ENCODE results near the gene PTPRM. TPM values are rescaled to one million over a fixed set of nuclear protein-coding genes. Genes with fewer than 3 reads are reported as not detected.

Gene PTPRM
- polyA plus RNA-seq, 12 donors, result 64.3 to 109 (median 90.1) TPM; not detected in 1

DNA sequence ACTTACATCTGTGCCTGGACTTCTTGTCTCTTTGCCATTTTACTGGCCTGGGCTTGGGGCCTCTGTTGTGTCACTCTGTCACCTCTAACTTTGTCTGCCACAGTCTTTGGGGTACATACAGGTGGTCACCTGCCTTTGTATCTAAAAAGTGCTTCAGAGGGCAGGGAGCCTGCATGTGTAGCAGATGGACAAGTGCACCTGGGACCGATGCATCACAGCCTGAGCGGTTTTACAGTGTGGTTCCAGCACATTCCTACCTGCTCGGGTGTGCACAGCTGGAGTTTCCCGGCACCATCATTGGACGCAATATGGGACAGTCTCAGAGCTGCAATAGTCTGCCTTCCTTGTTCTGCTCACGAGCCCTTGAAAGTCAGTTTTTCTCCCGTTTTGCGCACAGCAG lies 792.4 kb downstream of the PTPRM start:
- DNase-seq, result no peak

GRCh38 chr18:8361941-8362471 lies 794.9 kb downstream of the PTPRM start:
- DNase-seq, result no peak

DNA sequence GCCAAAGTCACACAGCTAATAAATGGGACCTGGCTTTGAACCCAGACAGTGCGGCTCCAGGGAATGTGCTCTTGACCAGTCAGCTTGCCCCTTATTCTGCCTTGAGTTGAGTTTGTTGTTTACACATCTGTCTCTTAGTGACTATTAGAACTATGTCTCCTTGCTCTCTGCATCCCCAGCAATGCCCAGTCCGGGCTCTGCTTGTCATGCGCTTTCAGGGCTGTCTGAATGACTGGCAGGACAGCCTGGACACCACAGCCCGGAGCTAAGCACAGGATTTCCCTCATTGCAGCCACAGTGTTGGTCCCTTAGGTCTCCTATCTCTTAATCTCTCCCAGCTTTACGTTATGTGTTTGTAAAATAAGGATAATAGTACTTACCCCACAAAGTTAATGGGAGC lies 795.7 kb downstream of the PTPRM start:
- no peak for DNase-seq

- no peak for DNase-seq
Observed at GRCh38 chr18:8364385-8364784, 797.3 kb downstream of the PTPRM start.

- no peak for DNase-seq
Observed at GRCh38 chr18:8365006-8365405, 797.9 kb downstream of the PTPRM start.

DNA sequence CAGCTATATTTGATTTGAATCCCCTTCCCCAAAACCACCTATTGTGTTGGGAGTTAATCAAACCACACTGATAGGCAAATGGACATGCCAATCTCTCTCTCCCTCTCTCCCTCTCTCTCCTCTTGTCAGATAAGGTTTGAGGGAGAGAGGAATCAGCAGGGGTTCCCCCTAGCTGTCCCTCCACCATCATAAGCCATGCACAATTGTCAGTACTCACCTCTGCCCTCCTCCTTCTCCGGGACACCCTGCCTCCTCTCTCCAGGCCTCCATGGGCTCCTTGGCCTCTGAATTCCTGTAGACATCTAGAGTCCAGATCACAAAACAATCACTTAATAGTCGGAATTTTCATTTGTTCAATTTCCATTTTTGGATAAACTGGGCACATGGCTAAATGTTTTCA lies 798.4 kb downstream of the PTPRM start:
- DNase-seq, result no peak

DNA sequence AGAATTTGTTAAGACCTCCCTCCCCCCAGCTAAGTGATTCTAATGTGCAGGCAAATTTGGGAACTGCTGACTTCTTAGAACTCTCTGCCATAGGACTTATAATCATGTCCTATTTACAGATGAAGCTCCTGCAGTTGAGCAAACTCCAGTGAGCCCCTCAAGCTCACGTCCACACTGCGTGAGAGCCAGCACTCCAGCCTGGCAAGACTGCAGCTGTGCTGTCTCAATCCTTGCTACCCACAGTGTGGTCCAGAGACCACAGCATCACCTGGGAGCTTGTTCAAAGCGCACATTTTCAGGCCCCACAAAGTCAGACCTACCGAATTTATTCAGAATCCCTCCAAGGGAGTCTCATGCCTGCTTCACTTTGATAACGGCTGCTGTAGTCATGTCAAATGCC lies 799.0 kb downstream of the PTPRM start:
- no peak for DNase-seq

DNA sequence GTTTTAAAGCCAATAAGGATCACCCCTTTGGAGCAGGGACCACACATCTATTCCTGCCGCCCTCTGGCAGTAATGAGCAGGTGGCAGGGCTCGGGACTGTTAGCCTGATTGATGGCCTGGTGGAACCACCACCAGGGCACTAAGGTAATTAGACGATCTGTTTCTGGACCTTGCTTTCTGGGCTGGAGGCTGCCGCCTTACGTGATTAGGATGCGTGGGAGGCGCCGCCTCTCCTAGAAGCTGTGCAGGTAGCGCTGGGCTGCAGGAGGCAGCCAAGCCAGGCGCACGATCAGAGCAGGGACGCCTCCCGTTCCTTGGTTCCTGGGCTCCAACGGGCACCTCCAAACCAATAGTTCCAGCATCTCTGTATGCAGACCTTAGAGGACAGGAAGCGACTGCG lies 799.5 kb downstream of the PTPRM start:
- no peak for DNase-seq

- peak; percentile 31 for DNase-seq
Observed at GRCh38 chr18:8367217-8367988, 800.3 kb downstream of the PTPRM start.

DNA sequence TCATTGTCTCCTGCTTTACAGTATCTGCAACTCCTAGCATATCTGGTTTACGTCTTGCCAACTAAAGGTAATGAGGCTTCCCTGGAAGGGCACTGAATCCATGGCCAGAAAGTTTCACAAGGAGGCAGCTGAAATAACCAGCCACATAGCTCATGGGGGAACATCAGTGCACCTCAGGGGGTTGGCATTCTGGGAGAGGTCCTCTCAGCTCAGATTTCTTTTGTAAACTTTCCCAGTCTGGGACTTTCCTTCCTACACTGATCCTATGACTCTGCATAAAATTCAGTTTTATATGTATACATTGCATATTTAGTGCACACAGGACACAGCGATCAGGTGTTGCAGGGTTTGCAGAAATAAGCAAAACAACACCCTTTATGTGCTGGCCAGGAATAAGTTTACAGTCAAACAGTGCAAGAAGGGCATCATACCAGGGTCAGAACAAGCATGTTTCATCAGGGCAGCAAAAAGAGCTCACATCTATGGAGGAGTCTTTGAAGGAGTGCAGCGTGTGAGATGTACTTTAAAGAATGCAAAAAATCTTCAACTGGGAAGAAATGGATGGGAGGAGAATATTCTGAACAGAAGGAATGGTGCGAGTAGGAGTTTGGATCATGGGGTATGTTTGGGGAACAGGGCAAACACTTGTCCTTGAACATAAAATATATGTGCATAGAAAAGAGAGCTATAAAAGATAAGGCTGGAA lies 801.5 kb downstream of the PTPRM start:
- DNase-seq, result no peak

- DNase-seq, result no peak
Observed at GRCh38 chr18:8373486-8373885, 806.4 kb downstream of the PTPRM start.

GRCh38 chr18:8374676-8375075 lies 807.6 kb downstream of the PTPRM start:
- DNase-seq, result no peak

- DNase-seq, result no peak
Observed at GRCh38 chr18:8375249-8375648, 808.1 kb downstream of the PTPRM start.

DNA sequence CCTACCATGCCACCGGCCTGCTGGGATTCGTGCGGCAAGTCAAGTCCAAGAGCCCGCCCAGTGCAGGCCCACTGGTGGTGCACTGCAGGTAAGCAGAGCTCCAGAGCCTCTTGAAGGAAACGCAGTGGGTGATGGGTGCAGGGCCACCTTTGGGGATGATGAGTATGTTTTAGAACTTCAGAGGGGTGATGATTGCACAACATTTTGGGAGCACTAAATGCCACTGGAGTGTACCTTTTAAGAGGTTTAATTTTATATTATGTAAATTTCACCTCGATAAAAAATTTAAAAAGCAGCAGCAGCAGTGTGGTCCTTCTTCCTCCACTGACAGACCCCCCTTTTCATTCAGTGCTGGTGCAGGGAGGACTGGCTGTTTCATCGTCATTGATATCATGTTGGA lies 809.0 kb downstream of the PTPRM start:
- DNase-seq, result no peak

- no peak for DNase-seq
Observed at GRCh38 chr18:8379187-8379941, 812.2 kb downstream of the PTPRM start.

- DNase-seq, result no peak
Observed at GRCh38 chr18:8380006-8380405, 812.9 kb downstream of the PTPRM start.

GRCh38 chr18:8380926-8381325 lies 813.8 kb downstream of the PTPRM start:
- DNase-seq, result no peak

DNA sequence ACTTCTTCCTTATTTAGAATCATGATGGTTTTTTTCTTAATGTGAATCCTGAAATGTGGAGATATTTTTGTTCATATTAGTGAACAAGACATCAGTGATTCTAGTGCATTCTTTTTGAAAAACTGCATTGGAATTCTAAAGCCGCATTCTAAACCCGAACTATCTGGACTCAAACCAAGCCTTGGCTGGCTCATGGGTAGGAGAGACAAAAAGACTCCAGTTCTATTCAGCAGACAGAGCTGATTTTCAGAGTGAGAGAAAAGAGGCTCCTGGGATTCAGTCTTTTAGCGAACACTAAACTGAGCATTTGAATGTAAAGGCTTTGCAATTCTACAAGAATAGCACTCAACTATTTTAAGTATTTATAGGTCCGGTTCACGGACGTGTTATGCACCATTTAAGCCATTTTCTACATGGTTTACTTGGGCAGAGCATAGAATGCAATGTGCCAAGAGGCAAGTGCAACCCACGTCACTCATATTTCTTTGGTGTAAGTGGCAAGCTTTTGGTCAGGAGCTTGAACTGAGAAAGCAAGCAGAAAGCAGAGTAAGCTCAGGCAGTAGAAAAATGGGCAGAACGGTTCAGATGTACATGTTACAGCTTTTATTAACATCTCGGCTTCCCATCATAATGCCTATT lies 814.8 kb downstream of the PTPRM start:
- peak; percentile 36 for DNase-seq

GRCh38 chr18:8385400-8385799 lies 818.3 kb downstream of the PTPRM start:
- no peak for DNase-seq

- DNase-seq, result no peak
Observed at GRCh38 chr18:8386669-8387380, 819.7 kb downstream of the PTPRM start.

Data from muscle of arm (tissue), 12 donors.